Measurements from ENCODE around the gene FCSK.
"Not testable (repeated sequence)": the region's sequence is repeated elsewhere in the genome, so short reads cannot be mapped to it uniquely, and the experiment has no call there.

FCSK gene

DNA sequence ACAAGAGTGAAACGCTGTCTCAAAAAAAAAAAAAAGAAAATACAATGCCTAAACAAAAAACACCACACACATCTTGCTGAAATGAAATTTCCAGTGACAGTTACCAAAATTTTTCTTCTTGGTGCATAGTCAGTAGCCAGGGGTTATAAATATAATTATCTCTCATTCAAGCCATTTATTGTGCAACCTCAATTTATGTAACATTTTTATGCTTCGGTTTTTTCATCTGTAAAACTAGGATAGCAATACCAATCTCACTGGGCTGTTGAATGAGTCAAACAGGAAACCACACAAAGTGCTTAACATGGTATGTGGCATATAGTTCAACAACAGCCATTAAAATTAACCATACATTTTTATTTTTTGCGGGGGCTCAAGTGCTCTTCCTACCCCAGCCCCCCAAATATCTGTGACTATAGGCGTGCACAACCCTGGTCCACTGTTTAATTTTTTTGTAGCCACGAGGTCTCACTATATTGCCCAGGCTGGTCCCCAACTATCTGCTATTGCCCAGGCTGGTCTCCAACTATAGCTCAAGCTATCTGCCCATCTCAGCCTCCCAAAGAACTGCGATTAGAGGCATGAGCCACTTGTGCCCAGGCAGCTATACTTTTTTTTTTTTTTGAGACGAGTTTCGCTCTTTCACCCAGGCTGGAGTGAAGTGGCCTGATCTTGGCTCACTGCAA, 66.4 kb downstream of the FCSK start:
- Histone ChIP-seq H3K27ac (ENCODE audit: low read depth, low read length) (no peak overlapping the region), H3K9ac (ENCODE audit: low read depth, low read length) (no peak overlapping the region), H3K36me3 (ENCODE audit: control insufficient read depth, insufficient read depth, low read length) (peaks cover 35% of the 10 kb centered on the region), H3K4me1 (ENCODE audit: control insufficient read depth, insufficient read depth, low read length) (peaks cover 10% of the 10 kb centered on the region), H3K4me3 (ENCODE audit: low read depth, low read length) (no peak overlapping the region), H3K9me3 (ENCODE audit: control insufficient read depth, insufficient read depth, low read length) (no peaks in the 10 kb centered on the region), H3K27me3 (ENCODE audit: control insufficient read depth, insufficient read depth, low read length) (no peaks in the 10 kb centered on the region)

GRCh38 chr16:70522216-70523075, 68.1 kb downstream of the FCSK start:
- peak overlapping the region; percentile 94; the same call in 1 of the 2 replicates for H3K9ac ChIP-seq (ENCODE audit: low read depth, low read length)
- peak overlapping the region; percentile 87 for H3K4me3 ChIP-seq (ENCODE audit: low read depth, low read length)
- peaks cover 34% of the 10 kb centered on the region for H3K36me3 ChIP-seq (ENCODE audit: control insufficient read depth, insufficient read depth, low read length)
- peak overlapping the region; percentile 95 for H3K27ac ChIP-seq (ENCODE audit: low read depth, low read length)
- H3K27me3 ChIP-seq (ENCODE audit: control insufficient read depth, insufficient read depth, low read length), result no peaks in the 10 kb centered on the region
- peaks cover 16% of the 10 kb centered on the region for H3K4me1 ChIP-seq (ENCODE audit: control insufficient read depth, insufficient read depth, low read length)
- no peaks in the 10 kb centered on the region for H3K9me3 ChIP-seq (ENCODE audit: control insufficient read depth, insufficient read depth, low read length)

DNA sequence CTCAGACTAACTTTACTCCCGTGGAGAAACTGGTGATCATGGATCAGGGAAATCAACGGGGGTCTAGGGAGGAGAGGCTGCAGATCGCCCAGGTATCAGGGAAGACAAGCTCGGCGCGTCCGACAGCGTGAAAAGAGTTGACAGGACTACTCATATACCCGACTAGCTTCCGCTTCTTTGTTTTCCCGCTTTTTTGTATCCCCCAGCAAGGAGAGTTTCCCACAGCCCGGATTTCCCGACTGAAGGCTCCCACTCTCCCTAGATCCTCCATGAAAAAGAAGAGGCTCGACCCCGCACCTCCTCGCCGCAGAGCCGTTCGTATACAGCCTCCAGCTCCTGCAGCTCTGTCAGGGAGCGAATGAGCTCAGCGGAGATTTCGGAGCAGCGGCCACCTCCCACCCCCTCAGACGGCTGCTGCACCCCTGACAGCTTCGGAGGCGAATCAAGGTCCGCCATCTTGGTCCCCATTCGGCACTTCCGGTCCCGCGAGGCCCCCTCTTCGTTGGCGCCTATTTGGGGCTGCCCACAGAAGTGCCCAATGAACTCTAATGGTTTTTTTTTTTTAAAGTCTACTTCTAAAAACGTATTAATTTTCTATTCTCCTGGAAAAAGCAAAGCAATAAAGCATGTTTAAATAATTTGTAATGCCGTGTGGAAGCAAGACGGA, 68.8 kb downstream of the FCSK start, which contains the start of gene COG4:
COG4 (minus strand) TSS at position 479 of the 667 bp plus-strand sequence; CDS start at position 468, 11 bp downstream.
- Histone ChIP-seq H3K4me3 (ENCODE audit: low read depth, low read length) (peak within 1 kb of the TSS; percentile 87), H3K9me3 (ENCODE audit: control insufficient read depth, insufficient read depth, low read length) (no peaks in the 10 kb centered on the region), H3K9ac (ENCODE audit: low read depth, low read length) (peak within 1 kb of the TSS; percentile 94), H3K27me3 (ENCODE audit: control insufficient read depth, insufficient read depth, low read length) (no peaks in the 10 kb centered on the region), H3K4me1 (ENCODE audit: control insufficient read depth, insufficient read depth, low read length) (peaks cover 16% of the 10 kb centered on the region), H3K36me3 (ENCODE audit: control insufficient read depth, insufficient read depth, low read length) (peaks cover 33% of the 10 kb centered on the region), H3K27ac (ENCODE audit: low read depth, low read length) (peak within 1 kb of the TSS; percentile 95)

- Histone ChIP-seq H3K9me3 (ENCODE audit: control insufficient read depth, insufficient read depth, low read length) (no peaks in the 10 kb centered on the region), H3K36me3 (ENCODE audit: control insufficient read depth, insufficient read depth, low read length) (peaks cover 39% of the 10 kb centered on the region), H3K27me3 (ENCODE audit: control insufficient read depth, insufficient read depth, low read length) (no peaks in the 10 kb centered on the region), H3K9ac (ENCODE audit: low read depth, low read length) (peak within 1 kb of the TSS; percentile 94), H3K4me1 (ENCODE audit: control insufficient read depth, insufficient read depth, low read length) (peaks cover 16% of the 10 kb centered on the region), H3K4me3 (ENCODE audit: low read depth, low read length) (peak within 1 kb of the TSS; percentile 87), H3K27ac (ENCODE audit: low read depth, low read length) (peak within 1 kb of the TSS; percentile 95)
These were observed 69.5 kb downstream of the FCSK start, which contains the start of gene SF3B3 for GRCh38 chr16:70523743-70524398. Gene SF3B3, plus strand, starts transcription at chr16:70523816. Its CDS starts 2,841 bp downstream, at chr16:70526657.

GRCh38 chr16:70524399-70524825, 70.0 kb downstream of the FCSK start:
- not testable (repeated sequence) for H3K27me3 ChIP-seq (ENCODE audit: control insufficient read depth, insufficient read depth, low read length); H3K9me3 ChIP-seq (ENCODE audit: control insufficient read depth, insufficient read depth, low read length)
- Histone ChIP-seq H3K36me3 (ENCODE audit: control insufficient read depth, insufficient read depth, low read length) (peaks cover 43% of the 10 kb centered on the region), H3K27ac (ENCODE audit: low read depth, low read length) (peak overlapping the region; percentile 95), H3K4me1 (ENCODE audit: control insufficient read depth, insufficient read depth, low read length) (peaks cover 16% of the 10 kb centered on the region), H3K4me3 (ENCODE audit: low read depth, low read length) (peak overlapping the region; percentile 87), H3K9ac (ENCODE audit: low read depth, low read length) (peak overlapping the region; percentile 94)

DNA sequence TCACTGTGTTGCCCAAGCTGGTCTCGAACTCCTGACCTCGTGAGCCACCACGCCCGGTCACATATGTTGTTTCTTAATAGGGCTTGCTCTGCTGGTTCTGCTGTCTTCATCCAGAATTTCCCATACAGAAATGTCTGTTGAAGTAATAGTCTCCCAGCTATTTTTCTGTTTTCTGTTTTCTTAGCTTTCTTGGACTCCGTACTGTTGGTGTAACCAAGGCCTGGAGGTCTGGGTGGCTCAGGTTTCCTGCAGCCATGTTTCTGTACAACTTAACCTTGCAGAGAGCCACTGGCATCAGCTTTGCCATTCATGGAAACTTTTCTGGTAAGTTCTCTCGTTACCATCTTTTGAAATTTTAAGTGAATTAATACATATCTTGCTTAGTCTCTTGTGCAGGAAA, 72.0 kb downstream of the FCSK start:
- H3K27ac ChIP-seq (ENCODE audit: low read depth, low read length), result no peak overlapping the region
- H3K9ac ChIP-seq (ENCODE audit: low read depth, low read length), result no peak overlapping the region
- H3K9me3 ChIP-seq (ENCODE audit: control insufficient read depth, insufficient read depth, low read length), result no peaks in the 10 kb centered on the region
- H3K4me3 ChIP-seq (ENCODE audit: low read depth, low read length), result peak overlapping the region; percentile 1; the same call in 1 of the 2 replicates
- H3K36me3 ChIP-seq (ENCODE audit: control insufficient read depth, insufficient read depth, low read length), result peaks cover 59% of the 10 kb centered on the region
- H3K27me3 ChIP-seq (ENCODE audit: control insufficient read depth, insufficient read depth, low read length), result no peaks in the 10 kb centered on the region
- peaks cover 16% of the 10 kb centered on the region for H3K4me1 ChIP-seq (ENCODE audit: control insufficient read depth, insufficient read depth, low read length)

GRCh38 chr16:70527315-70527996, 73.1 kb downstream of the FCSK start:
- H3K4me1 ChIP-seq (ENCODE audit: control insufficient read depth, insufficient read depth, low read length), result peaks cover 13% of the 10 kb centered on the region
- H3K9ac ChIP-seq (ENCODE audit: low read depth, low read length), result no peak overlapping the region
- no peaks in the 10 kb centered on the region for H3K9me3 ChIP-seq (ENCODE audit: control insufficient read depth, insufficient read depth, low read length)
- H3K4me3 ChIP-seq (ENCODE audit: low read depth, low read length), result no peak overlapping the region
- H3K36me3 ChIP-seq (ENCODE audit: control insufficient read depth, insufficient read depth, low read length), result peaks cover 69% of the 10 kb centered on the region
- no peak overlapping the region for H3K27ac ChIP-seq (ENCODE audit: low read depth, low read length)
- H3K27me3 ChIP-seq (ENCODE audit: control insufficient read depth, insufficient read depth, low read length), result no peaks in the 10 kb centered on the region

DNA sequence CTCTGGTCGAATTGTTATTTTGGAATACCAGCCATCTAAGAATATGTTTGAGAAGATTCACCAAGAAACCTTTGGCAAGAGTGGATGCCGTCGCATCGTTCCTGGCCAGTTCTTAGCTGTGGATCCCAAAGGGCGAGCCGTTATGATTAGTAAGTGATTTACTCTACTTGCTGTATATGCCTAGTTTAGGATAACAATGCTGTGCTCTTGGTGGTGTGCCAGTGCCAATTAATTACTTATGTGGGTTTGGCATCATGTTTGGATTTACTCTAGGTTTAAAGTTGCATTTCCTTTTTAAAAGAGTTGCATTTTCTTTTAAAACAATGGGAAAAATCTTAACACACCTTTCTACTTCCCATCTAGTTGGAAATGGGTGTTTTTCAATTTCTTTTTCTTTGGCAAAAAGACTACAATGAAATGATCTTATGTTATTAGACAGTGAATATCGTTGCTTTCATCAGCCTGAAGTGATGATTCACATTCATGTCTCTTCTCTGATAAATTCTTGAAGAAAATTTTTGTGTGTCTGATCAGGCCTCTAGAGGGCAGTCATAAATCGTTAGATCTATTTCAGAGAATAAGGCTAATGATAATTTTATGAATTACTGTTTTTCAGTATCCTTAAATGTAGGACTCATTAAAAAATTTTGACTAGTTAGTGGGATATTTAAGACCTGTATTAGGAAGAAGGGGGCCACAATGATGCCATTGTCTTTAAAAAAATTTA, 74.8 kb downstream of the FCSK start:
- Histone ChIP-seq H3K9ac (ENCODE audit: low read depth, low read length) (no peak overlapping the region), H3K27ac (ENCODE audit: low read depth, low read length) (no peak overlapping the region), H3K9me3 (ENCODE audit: control insufficient read depth, insufficient read depth, low read length) (no peaks in the 10 kb centered on the region), H3K4me1 (ENCODE audit: control insufficient read depth, insufficient read depth, low read length) (peaks cover 11% of the 10 kb centered on the region), H3K36me3 (ENCODE audit: control insufficient read depth, insufficient read depth, low read length) (peaks cover 87% of the 10 kb centered on the region), H3K27me3 (ENCODE audit: control insufficient read depth, insufficient read depth, low read length) (no peaks in the 10 kb centered on the region), H3K4me3 (ENCODE audit: low read depth, low read length) (no peak overlapping the region)
